GM21717 (cell line): ENCODE measurements around the gene TANC1.

ENCODE experiments used
- ATAC-seq: cut with Tn5 transposase; IDR thresholded peaks from one replicate; pipeline ENCODE4 v1.9.1; 2021; ENCODE audit warnings: mild to moderate bottlenecking, moderate library complexity; ENCODE audit not compliant: unreplicated experiment

Gene TANC1

GRCh38 chr2:159109517-159109916 is 141.1 kb downstream of the TANC1 start:
- no peak for ATAC-seq

- ATAC-seq = no peak
These were observed 142.3 kb downstream of the TANC1 start for GRCh38 chr2:159110784-159111183.

DNA sequence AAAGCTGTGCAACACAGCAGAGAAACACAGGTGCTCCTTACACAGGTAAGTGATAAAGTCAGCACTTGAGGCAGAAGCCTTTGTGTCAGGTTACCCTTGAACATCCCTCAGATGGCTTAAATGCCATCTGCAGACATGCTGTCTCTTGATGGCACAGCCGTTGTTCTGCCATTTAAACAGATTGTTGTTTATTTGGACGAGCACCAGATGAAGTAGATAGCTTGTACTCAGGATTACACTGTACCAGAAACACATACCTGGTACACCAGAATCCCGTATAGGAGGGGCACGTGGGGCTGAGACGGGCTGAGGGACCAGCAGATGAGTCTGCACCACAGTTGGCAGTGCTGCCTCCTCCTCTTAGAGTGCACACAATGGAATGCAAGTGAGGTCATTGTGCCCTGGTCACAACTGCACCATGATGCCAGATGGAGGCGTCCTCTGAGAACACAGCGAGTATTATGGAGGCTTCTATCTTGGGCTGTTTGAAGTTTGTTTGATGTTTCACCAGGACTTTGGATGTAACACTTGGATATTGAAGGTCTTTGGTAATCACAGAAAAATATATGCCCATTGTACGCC is 143.0 kb downstream of the TANC1 start:
- no peak for ATAC-seq

DNA sequence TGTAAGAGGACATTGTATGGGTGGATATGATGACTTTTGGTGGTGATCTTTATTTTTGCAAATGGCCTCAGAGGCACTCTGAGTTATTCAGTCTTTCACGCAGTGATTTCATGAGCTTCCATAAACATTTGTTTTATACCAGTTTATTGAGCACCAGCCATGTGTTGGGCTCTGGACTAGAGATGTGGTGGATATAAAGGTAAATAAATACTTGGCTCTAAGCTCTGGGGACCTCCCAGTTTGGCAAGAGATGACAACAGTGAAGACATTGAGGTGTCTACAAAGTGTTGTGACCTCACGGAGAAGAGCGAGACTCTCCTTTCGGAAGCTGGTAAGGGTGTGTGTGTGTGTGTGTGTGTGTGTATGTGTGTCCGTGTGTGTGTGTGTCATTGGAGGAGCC is 146.4 kb downstream of the TANC1 start:
- ATAC-seq = no peak

- ATAC-seq = no peak
These were observed 148.5 kb downstream of the TANC1 start for GRCh38 chr2:159116922-159117321.

GRCh38 chr2:159117658-159118057 is 149.2 kb downstream of the TANC1 start:
- ATAC-seq = no peak

GRCh38 chr2:159118115-159118858 is 149.8 kb downstream of the TANC1 start:
- ATAC-seq = peak; percentile 88

- ATAC-seq = no peak
These were observed 150.5 kb downstream of the TANC1 start for GRCh38 chr2:159118859-159119500.

DNA sequence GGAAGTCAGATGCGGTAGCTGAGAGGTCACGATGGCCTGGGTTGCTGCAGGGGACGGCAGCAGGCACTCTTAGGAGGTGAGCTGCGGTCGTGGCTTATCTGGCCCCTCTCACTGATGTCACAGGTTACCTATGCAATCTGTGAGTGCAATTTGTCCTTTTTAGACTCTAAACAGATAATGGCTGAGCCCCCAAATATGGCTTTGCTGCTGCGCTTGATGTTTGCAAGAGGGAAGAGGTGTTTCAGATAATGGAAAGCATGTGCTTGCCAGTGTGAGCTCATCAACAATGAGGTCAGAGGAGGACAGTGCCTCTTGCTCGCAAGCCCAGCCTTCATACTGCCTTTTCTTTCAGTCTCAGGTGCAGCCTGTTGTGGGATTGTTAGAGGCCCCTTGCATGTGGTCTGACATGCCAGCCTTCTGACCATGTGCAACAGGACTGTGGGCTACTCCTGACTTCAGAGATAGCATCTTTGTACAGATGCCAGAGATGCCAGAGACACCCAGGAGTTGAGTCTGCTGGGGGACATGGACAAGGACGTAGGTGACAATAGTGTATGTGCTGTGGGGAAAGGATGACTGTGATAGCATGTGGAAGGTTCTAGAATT is 151.3 kb downstream of the TANC1 start:
- no peak for ATAC-seq

- ATAC-seq = no peak
These were observed 155.3 kb downstream of the TANC1 start for GRCh38 chr2:159123786-159124185.

DNA sequence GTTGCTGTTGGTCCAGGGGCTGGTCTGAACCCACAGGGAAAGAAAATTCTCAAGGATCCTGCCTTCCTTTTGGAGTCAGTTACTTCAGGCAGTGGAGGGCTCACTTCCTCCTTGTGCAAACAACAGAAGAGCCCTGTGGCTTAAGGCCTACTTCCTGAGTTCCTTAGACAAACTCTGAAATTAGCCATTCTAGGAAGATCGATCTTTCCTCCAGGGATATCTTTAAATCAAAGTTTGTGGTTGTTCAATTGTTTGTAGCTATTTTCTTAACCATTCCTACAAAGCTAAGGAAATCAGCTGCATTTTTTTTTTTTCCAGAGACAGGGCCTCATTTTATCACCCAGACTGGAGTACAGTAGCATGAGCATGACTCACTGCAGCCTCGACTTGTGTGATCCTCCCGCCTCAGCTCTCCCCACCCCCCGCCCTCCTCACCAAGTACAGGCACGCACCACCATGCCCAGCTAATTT is 156.0 kb downstream of the TANC1 start:
- no peak for ATAC-seq

GRCh38 chr2:159124931-159125467 is 156.6 kb downstream of the TANC1 start:
- ATAC-seq = no peak

- ATAC-seq = no peak
These were observed 157.4 kb downstream of the TANC1 start for GRCh38 chr2:159125858-159126257.

DNA sequence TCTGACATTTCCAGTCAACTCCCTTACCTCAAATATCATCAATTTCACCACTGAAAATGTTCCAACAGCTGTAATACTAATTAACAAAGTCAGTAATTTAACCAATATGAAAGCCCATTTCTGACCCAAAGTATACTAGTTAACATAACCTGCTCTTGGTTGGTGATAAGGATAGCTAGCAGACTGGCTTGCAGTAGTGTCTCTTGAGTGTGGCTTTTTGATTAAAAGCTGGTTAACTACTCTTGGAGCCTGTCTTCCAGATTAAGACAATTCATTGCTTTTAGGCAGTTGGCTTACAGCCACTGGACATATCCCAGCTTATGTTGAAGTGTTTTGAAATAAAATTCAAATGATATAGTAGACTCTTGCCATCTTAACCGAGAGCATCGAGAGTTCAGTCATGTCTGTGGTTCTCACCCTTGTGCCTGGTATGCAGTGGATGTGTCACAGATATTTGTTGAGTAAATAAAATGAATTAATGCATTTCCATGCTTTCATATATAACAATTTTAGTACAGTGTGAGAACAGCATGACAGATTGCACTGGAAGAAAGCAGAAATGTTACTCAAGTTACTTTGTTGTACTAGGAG is 158.1 kb downstream of the TANC1 start:
- no peak for ATAC-seq

DNA sequence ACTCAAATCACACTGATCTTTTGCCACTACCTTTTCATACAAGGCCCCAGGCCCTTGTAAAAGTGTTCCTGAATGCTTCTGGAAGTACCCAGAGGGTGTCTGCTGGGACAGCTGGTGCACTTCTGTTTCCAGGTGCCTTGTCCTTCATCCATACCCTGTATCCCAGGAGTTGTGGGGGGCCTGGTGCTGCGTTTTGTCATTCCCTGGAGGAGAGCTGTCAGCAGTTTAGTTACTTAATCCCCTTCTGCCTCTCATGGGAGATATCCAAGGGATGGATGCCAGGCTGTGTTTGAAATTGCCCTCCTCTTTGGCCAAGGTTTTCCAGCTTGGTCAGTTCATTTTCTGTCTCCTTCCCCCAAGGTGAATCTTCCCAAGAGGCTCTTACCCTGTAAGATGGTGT is 159.8 kb downstream of the TANC1 start:
- ATAC-seq = no peak

GRCh38 chr2:159129269-159129668 is 160.8 kb downstream of the TANC1 start:
- no peak for ATAC-seq

GRCh38 chr2:159129824-159130223 is 161.4 kb downstream of the TANC1 start:
- no peak for ATAC-seq

- ATAC-seq = no peak
These were observed 161.9 kb downstream of the TANC1 start for GRCh38 chr2:159130302-159130701.

- no peak for ATAC-seq
These were observed 162.9 kb downstream of the TANC1 start for GRCh38 chr2:159131267-159131913.

- ATAC-seq = no peak
These were observed 163.5 kb downstream of the TANC1 start for GRCh38 chr2:159131914-159132281.

DNA sequence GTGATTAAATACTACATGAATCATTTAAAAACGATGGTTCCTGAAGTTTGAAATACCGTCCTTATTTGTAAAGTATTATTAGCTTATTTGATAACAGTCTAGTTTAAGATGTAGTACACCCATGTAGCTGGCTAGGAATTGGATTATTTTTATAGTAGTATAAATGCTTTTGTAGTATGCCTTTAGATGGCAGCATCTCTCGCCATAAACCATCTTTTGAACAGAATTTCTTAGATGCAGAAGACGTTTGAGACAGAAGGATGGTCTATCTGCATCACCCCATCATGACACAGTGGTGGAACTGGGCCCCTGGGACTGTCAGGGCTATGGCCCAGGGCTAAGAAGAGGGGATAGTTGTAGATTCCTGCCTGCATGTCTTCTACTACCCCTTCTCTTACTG is 165.4 kb downstream of the TANC1 start:
- ATAC-seq = no peak
